Astrocyte of the spinal cord (primary cell): Measurements from ENCODE around the gene MAPK8IP1.

Experiments used
- DNase-seq: peaks from one replicate; pipeline ENCODE4 v3.0.0; 2011; ENCODE audit warnings: low read depth, low spot score
- H3K4me3 ChIP-seq: 2 replicates; pipeline ENCODE4 v1.5.1; 2011; ENCODE audit warnings: low read depth, mild to moderate bottlenecking, low read length, moderate library complexity
- CTCF ChIP-seq: IDR thresholded peaks from 2 replicates; pipeline ENCODE4 v1.5.1; 2012; ENCODE audit warnings: low read depth, mild to moderate bottlenecking, low read length, inconsistent platforms
- in situ Hi-C: cut with HindIII; loops from 2 replicates; pipeline ENCODE4 v1.10.0; 2017; ENCODE audit warnings: low sequenced_read_pairs

MAPK8IP1 gene

DNA sequence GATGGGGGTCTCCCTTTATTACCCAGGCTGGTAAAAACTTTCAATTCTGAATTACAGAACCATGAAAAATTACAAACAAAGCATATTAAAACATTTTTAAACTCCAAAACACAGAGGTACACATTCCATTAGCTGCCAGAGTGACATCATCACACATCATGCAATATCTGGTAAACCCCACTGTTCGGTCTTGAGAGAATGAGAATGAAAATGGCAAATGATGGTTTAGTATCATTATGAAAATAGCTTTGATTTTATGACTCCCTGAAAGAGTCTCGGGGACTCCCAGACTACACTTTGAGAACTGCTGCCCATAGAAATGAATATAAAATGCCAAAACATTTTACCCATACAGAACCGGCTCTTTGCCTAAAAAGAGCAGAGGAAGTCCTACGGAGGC is 55.8 kb downstream of the MAPK8IP1 start:
- in situ Hi-C loops: no loop called here
- TF ChIP-seq CTCF: no peak
- H3K4me3 ChIP-seq: no peak overlapping the region
- DNase-seq: no peak

- TF ChIP-seq CTCF: no peak
- H3K4me3 ChIP-seq: no peak overlapping the region
- in situ Hi-C loops: no loop called here
- no peak for DNase-seq
Measured at GRCh38 chr11:45942381-45942780, 56.9 kb downstream of the MAPK8IP1 start.

GRCh38 chr11:45945397-45945999 is 60.0 kb downstream of the MAPK8IP1 start:
- H3K4me3 ChIP-seq: no peak overlapping the region
- in situ Hi-C loops: no loop called here
- no peak for DNase-seq
- no peak for TF ChIP-seq CTCF

GRCh38 chr11:45947885-45948284 is 62.4 kb downstream of the MAPK8IP1 start:
- no peak overlapping the region for H3K4me3 ChIP-seq
- TF ChIP-seq CTCF: no peak
- no peak for DNase-seq
- in situ Hi-C loops: no loop called here

- TF ChIP-seq CTCF: no peak
- in situ Hi-C loops: no loop called here
- no peak overlapping the region for H3K4me3 ChIP-seq
- DNase-seq: no peak
Measured at GRCh38 chr11:45948356-45948755, 62.9 kb downstream of the MAPK8IP1 start.

GRCh38 chr11:45949992-45950407 is 64.5 kb downstream of the MAPK8IP1 start:
- peak; percentile 20 for DNase-seq
- in situ Hi-C loops: no loop called here
- TF ChIP-seq CTCF: no peak
- H3K4me3 ChIP-seq: no peak overlapping the region
